Activated naive CD8-positive, alpha-beta T cell treated with anti-CD3 and anti-CD28 coated beads for 36 hours (primary cell): ENCODE data around the gene UBR3. TPM values are rescaled to one million over a fixed set of nuclear protein-coding genes. Genes with fewer than 3 reads are reported as not detected.

Source experiments
- DNase-seq: peaks from one replicate; pipeline ENCODE4 v3.0.0; 2021
- H3K27ac Mint-ChIP-seq: one replicate; pipeline ENCODE4 v1.8.0; 2022; ENCODE audit warnings: mild to moderate bottlenecking, moderate library complexity, mixed read lengths
- H3K27me3 Mint-ChIP-seq: one replicate; pipeline ENCODE4 v1.8.0; 2022; ENCODE audit warnings: mild to moderate bottlenecking, mixed read lengths
- H3K36me3 Mint-ChIP-seq: one replicate; pipeline ENCODE4 v1.8.0; 2021; ENCODE audit warnings: mild to moderate bottlenecking, mixed read lengths
- H3K4me1 Mint-ChIP-seq: one replicate; pipeline ENCODE4 v1.8.0; 2021; ENCODE audit warnings: mixed read lengths
- H3K4me3 Mint-ChIP-seq: one replicate; pipeline ENCODE4 v1.8.0; 2022; ENCODE audit warnings: mild to moderate bottlenecking, moderate library complexity, mixed read lengths
- H3K9me3 Mint-ChIP-seq: one replicate; pipeline ENCODE4 v1.8.0; 2022; ENCODE audit warnings: mixed read lengths
- total RNA-seq, 2 experiments: library from RNA; stranded (reverse); gene quantifications; one replicate each; pipeline ENCODE4 v1.2.3, GENCODE V29; 2021

The UBR3 gene
- total RNA-seq, 2 experiments from 2014 or later = 15.1 to 17.7 TPM

- Mint-ChIP-seq H3K4me3 (no peak overlapping the region), H3K4me1 (peaks cover 2% of the 10 kb centered on the region), H3K27ac (no peak overlapping the region), H3K27me3 (no peaks in the 10 kb centered on the region), H3K36me3 (peaks cover 56% of the 10 kb centered on the region), H3K9me3 (peaks cover 26% of the 10 kb centered on the region)
- DNase-seq = no peak
Measured at GRCh38 chr2:169977530-169977929, 150.3 kb downstream of the UBR3 start.

GRCh38 chr2:169978402-169979017, 151.3 kb downstream of the UBR3 start:
- H3K9me3 Mint-ChIP-seq = peaks cover 26% of the 10 kb centered on the region
- no peak for DNase-seq
- H3K4me1 Mint-ChIP-seq = peaks cover 4% of the 10 kb centered on the region
- no peaks in the 10 kb centered on the region for H3K27me3 Mint-ChIP-seq
- H3K36me3 Mint-ChIP-seq = peaks cover 58% of the 10 kb centered on the region
- no peak overlapping the region for H3K27ac Mint-ChIP-seq
- H3K4me3 Mint-ChIP-seq = no peak overlapping the region

DNA sequence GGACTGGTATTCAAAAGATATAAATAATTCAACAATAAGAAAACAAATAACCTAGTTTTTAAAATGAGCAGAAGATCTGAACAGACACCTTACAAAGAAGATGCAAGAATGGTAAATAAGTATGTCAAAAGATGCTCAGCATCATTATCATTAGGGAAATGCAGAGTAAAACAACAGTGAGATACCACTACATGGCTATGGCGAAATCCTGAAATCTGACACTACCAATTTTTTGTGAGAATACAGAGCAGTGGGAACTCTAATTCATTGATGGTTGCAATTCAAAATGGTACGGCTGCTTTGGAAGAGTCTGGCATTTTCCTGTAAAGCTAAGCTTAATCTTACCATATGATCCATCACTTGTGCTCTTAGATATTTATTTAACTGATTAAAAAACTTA, 151.8 kb downstream of the UBR3 start:
- no peak for DNase-seq
- Mint-ChIP-seq H3K9me3 (peaks cover 25% of the 10 kb centered on the region), H3K36me3 (peaks cover 53% of the 10 kb centered on the region), H3K27me3 (no peaks in the 10 kb centered on the region), H3K27ac (no peak overlapping the region), H3K4me3 (no peak overlapping the region), H3K4me1 (peaks cover 4% of the 10 kb centered on the region)

- no peak overlapping the region for H3K27ac Mint-ChIP-seq
- peaks cover 18% of the 10 kb centered on the region for H3K9me3 Mint-ChIP-seq
- H3K36me3 Mint-ChIP-seq = peaks cover 44% of the 10 kb centered on the region
Measured at GRCh38 chr2:169980001-169980400, 152.7 kb downstream of the UBR3 start.

DNA sequence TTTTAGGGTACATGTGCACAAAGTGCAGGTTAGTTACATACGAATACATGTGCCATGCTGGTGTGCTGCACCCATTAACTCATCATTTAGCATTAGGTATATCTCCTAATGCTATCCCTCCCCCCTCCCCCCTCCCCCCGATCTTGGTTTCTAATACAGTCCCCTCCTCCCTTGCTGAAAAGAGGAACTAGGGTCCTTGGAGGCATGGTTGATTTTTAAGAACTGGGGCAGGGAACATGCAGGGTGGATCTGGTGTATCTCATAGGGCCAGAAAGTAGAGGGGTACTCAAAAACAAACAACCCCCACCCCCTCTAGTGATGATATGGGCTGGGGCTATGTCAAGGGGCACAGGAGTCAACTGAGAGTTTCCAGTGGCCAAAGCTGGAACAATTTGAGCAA, 153.4 kb downstream of the UBR3 start:
- Mint-ChIP-seq H3K27me3 (no peaks in the 10 kb centered on the region), H3K9me3 (peaks cover 12% of the 10 kb centered on the region), H3K27ac (no peak overlapping the region), H3K36me3 (peaks cover 37% of the 10 kb centered on the region), H3K4me3 (no peak overlapping the region), H3K4me1 (peaks cover 4% of the 10 kb centered on the region)
- DNase-seq = no peak

More at GRCh38 chr2:169980001-169980400, 152.7 kb downstream of the UBR3 start:
- no peak for DNase-seq
- Mint-ChIP-seq H3K4me1 (peaks cover 4% of the 10 kb centered on the region), H3K27me3 (no peaks in the 10 kb centered on the region), H3K4me3 (no peak overlapping the region)

DNA sequence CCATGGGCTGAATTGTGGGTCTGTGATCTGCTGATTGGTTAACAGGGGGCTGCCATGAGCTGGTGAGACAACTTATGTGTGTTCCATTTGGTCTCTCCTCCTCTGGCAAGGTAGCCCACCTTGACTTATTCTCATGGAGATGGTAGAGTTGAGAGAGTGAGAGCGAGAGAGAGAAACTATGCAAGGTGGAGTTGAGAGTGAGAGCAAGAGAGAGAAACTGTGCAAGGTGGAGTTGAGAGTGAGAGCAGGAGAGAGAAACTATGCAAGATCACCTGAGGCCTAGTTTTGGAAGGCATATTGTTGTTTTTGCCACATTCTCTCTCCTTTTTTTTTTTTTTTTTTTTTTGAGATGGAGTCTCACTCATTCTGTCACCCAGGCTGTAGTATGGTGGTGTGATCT, 155.7 kb downstream of the UBR3 start:
- DNase-seq = no peak
- Mint-ChIP-seq H3K4me1 (peaks cover 4% of the 10 kb centered on the region), H3K27ac (no peak overlapping the region), H3K27me3 (no peaks in the 10 kb centered on the region), H3K4me3 (no peak overlapping the region), H3K36me3 (peaks cover 18% of the 10 kb centered on the region), H3K9me3 (no peaks in the 10 kb centered on the region)

GRCh38 chr2:169983506-169983905, 156.3 kb downstream of the UBR3 start:
- Mint-ChIP-seq H3K4me1 (peaks cover 4% of the 10 kb centered on the region), H3K4me3 (no peak overlapping the region), H3K27ac (no peak overlapping the region), H3K9me3 (no peaks in the 10 kb centered on the region), H3K27me3 (no peaks in the 10 kb centered on the region), H3K36me3 (peaks cover 12% of the 10 kb centered on the region)
- no peak for DNase-seq

- peaks cover 9% of the 10 kb centered on the region for H3K36me3 Mint-ChIP-seq
- H3K4me1 Mint-ChIP-seq = peaks cover 4% of the 10 kb centered on the region
- H3K27me3 Mint-ChIP-seq = no peaks in the 10 kb centered on the region
- no peak for DNase-seq
- no peak overlapping the region for H3K27ac Mint-ChIP-seq
- H3K4me3 Mint-ChIP-seq = no peak overlapping the region
- no peaks in the 10 kb centered on the region for H3K9me3 Mint-ChIP-seq
Measured at GRCh38 chr2:169984145-169984544, 156.9 kb downstream of the UBR3 start.

DNA sequence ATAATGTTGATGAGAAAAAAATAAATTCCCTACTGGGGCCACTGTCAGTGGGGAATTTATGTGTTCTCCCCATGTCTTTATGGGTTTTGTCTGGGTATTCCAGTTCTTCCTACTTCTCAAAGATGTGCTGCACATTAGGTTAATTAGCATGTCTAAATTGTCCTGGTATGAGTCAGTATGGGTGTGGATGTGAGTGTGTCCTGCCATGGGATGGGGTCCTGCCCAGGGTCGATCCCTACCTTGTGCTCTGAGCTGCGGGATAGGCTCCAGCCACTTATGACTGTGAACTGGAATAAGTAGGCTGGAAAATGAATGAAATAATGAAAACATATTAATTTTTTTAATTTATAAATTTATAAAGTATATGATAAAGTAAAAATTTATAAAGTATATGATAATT, 167.5 kb downstream of the UBR3 start:
- Mint-ChIP-seq H3K4me1 (no peaks in the 10 kb centered on the region), H3K4me3 (no peak overlapping the region), H3K9me3 (peaks cover 3% of the 10 kb centered on the region), H3K27me3 (no peaks in the 10 kb centered on the region), H3K27ac (no peak overlapping the region), H3K36me3 (peaks cover 23% of the 10 kb centered on the region)
- DNase-seq = no peak

DNA sequence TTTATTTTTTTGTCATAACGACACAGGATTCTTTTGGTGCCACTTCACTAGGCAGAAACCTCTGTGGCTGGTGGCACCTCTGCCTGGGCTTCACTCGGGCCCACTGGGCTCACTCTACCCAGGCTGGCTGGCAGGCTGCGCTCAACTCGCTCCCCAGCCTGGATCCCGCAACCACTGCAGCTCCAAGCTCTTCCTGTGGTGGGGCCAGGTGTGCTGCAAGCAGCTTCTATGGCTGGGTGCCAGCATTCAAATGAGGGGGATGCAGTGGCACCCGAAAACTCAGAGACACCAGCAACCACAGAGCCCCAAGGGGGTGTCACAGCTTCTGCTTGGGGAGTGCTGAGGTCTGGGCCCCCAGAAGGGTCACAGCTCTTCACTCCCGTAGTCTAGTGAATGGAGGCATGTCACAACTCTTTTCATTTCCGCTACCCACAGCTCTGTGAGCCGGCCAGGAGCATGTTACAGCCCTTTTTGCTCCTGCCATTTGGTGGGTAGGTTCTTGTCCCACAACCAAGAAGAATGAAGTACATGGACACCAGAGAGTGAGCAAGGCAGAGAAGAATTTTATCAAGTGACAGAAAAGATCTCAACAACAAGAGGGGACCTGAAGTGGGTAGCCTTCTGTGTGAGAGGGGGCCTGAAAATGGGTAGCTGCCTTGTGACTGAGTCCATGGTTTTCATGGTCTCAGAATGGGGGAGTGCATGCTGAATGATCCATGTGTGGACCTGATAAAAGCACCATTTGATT, 170.1 kb downstream of the UBR3 start:
- H3K4me1 Mint-ChIP-seq = no peaks in the 10 kb centered on the region
- no peaks in the 10 kb centered on the region for H3K9me3 Mint-ChIP-seq
- peaks cover 22% of the 10 kb centered on the region for H3K36me3 Mint-ChIP-seq
- no peak overlapping the region for H3K4me3 Mint-ChIP-seq
- no peak for DNase-seq
- H3K27ac Mint-ChIP-seq = no peak overlapping the region
- H3K27me3 Mint-ChIP-seq = no peaks in the 10 kb centered on the region

- Mint-ChIP-seq H3K36me3 (peaks cover 22% of the 10 kb centered on the region), H3K4me3 (no peak overlapping the region), H3K9me3 (no peaks in the 10 kb centered on the region), H3K27me3 (no peaks in the 10 kb centered on the region), H3K4me1 (no peaks in the 10 kb centered on the region), H3K27ac (no peak overlapping the region)
- DNase-seq = no peak
Measured at GRCh38 chr2:169999054-169999453, 171.8 kb downstream of the UBR3 start.

GRCh38 chr2:170002096-170002495, 174.8 kb downstream of the UBR3 start:
- Mint-ChIP-seq H3K9me3 (no peaks in the 10 kb centered on the region), H3K36me3 (peaks cover 27% of the 10 kb centered on the region), H3K27ac (no peak overlapping the region), H3K27me3 (no peaks in the 10 kb centered on the region), H3K4me3 (no peak overlapping the region), H3K4me1 (no peaks in the 10 kb centered on the region)
- no peak for DNase-seq

GRCh38 chr2:170005702-170006101, 178.4 kb downstream of the UBR3 start:
- no peaks in the 10 kb centered on the region for H3K27me3 Mint-ChIP-seq
- no peak overlapping the region for H3K4me3 Mint-ChIP-seq
- H3K36me3 Mint-ChIP-seq = peaks cover 15% of the 10 kb centered on the region
- DNase-seq = no peak
- no peaks in the 10 kb centered on the region for H3K9me3 Mint-ChIP-seq
- H3K27ac Mint-ChIP-seq = no peak overlapping the region
- no peaks in the 10 kb centered on the region for H3K4me1 Mint-ChIP-seq

GRCh38 chr2:170006587-170007325, 179.5 kb downstream of the UBR3 start:
- H3K9me3 Mint-ChIP-seq = no peaks in the 10 kb centered on the region
- peaks cover 15% of the 10 kb centered on the region for H3K36me3 Mint-ChIP-seq
- no peaks in the 10 kb centered on the region for H3K27me3 Mint-ChIP-seq
- H3K4me3 Mint-ChIP-seq = no peak overlapping the region
- no peaks in the 10 kb centered on the region for H3K4me1 Mint-ChIP-seq
- no peak overlapping the region for H3K27ac Mint-ChIP-seq
- DNase-seq = no peak

DNA sequence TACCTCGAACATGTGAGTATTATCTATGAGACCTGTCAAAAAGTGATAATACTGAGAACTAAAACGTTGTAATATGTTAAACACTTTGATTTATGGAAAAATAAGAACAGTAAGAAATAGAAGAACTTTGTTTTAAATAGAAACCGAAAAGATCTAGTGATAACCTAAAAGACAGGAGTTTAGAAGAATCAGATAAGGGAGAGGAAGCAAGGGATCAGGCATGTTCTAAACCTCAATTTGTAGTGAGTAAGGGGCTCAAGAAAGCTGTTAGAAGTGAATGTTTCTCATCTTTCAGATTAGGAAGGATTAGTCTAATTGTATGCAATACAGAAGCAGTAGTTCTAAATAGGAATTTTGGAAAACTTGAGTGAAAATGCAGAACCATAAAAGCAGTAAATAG, 182.0 kb downstream of the UBR3 start:
- Mint-ChIP-seq H3K27ac (no peak overlapping the region), H3K9me3 (no peaks in the 10 kb centered on the region)

More for the DNA sequence above, 182.0 kb downstream of the UBR3 start:
- Mint-ChIP-seq H3K27me3 (no peaks in the 10 kb centered on the region), H3K4me3 (no peak overlapping the region), H3K4me1 (no peaks in the 10 kb centered on the region), H3K36me3 (peaks cover 11% of the 10 kb centered on the region)
- no peak for DNase-seq
